GM12878 (cell line): ENCODE data around the gene HESX1. TPM values are rescaled to one million over a fixed set of nuclear protein-coding genes. Genes with fewer than 3 reads are reported as not detected.

Experiments used
- ATAC-seq: fragments of 200-7000 bp; cut with Tn5 transposase; 3 replicates; pipeline ENCODE4 v1.9.1; 2020; ENCODE audit warnings: mild to moderate bottlenecking, moderate library complexity
- BruUV-seq: library from RNA; stranded (reverse); fragments of 400-500 nt; replicated peaks from 2 replicates; lab custom pipeline; 2021; lab: Mats Ljungman, UMichigan
- CTCF ChIA-PET: fragments of 300-600 bp; sonication (Branson Sonifier 250); formaldehyde crosslinking; extraction: SDS; loops from one replicate; lab custom pipeline; 2021; ENCODE audit warnings: inconsistent platforms; lab: Yijun Ruan, JAX
- POLR2A ChIA-PET: fragments of 350-600 bp; formaldehyde crosslinking; extraction: SDS; loops from one replicate; lab custom pipeline; 2021; ENCODE audit warnings: inconsistent platforms; lab: Charles Lee
- RAD21 ChIA-PET: fragments of 300-600 bp; sonication (Branson Sonifier 250); formaldehyde crosslinking; loops from one replicate; lab custom pipeline; 2023; ENCODE audit warnings: antibody characterized with exemption; ENCODE audit not compliant: unreplicated experiment; lab: Charles Lee
- SMC1A ChIA-PET: fragments of 300-600 bp; sonication (Branson Sonifier 250); formaldehyde crosslinking; loops from one replicate; lab custom pipeline; 2023; ENCODE audit not compliant: unreplicated experiment, uncharacterized antibody; lab: Charles Lee
- DNase-seq: peaks from one replicate; pipeline ENCODE4 v3.0.0-alpha.2; 2011; ENCODE audit warnings: low read depth, low spot score
- FAIRE-seq: peaks from 3 replicates; lab custom pipeline; 2011; peaks lifted over from hg19 to GRCh38; lab: Jason Lieb, UNC
- H2AFZ ChIP-seq: 2 replicates; pipeline ENCODE4 v1.6.0; 2011; ENCODE audit warnings: low read depth, low read length, control low read depth; ENCODE audit not compliant: control insufficient read depth
- H3K27ac ChIP-seq: 2 replicates; pipeline ENCODE4 v1.5.1; 2011; ENCODE audit warnings: control low read depth; ENCODE audit not compliant: control insufficient read depth, insufficient read depth
- H3K27me3 ChIP-seq, 2 experiments: replicated peaks in 1 of 2; 2 replicates each; pipeline versions ENCODE4 v1.6.0 to v1.6.1; 2011; ENCODE audit warnings: low read length in 1 of 2; ENCODE audit not compliant: control insufficient read depth in 2 of 2, insufficient read depth in 2 of 2
- H3K36me3 ChIP-seq, 2 experiments: 2 replicates each; pipeline ENCODE4 v1.5.1; 2011; ENCODE audit warnings: low read length in 1 of 2; ENCODE audit not compliant: control insufficient read depth in 2 of 2, insufficient read depth in 2 of 2
- H3K4me1 ChIP-seq: 2 replicates; pipeline ENCODE4 v1.6.1; 2011; ENCODE audit warnings: mild to moderate bottlenecking, low read length, moderate library complexity, mixed read lengths; ENCODE audit not compliant: control insufficient read depth, insufficient read depth
- H3K4me2 ChIP-seq: 2 replicates; pipeline ENCODE4 v1.6.0; 2011; ENCODE audit warnings: control low read depth; ENCODE audit not compliant: control insufficient read depth, insufficient read depth
- H3K4me3 ChIP-seq: fragments of 200-600 bp; sonication (generic); 2 replicates; pipeline ENCODE4 v1.5.1; 2016
- H3K79me2 ChIP-seq: 2 replicates; pipeline ENCODE4 v1.6.0; 2011; ENCODE audit warnings: low read length; ENCODE audit not compliant: control insufficient read depth, insufficient read depth
- H3K9ac ChIP-seq: 2 replicates; pipeline ENCODE4 v1.8.0; 2011; ENCODE audit warnings: low read length, control low read depth, mixed read lengths; ENCODE audit not compliant: control insufficient read depth, insufficient read depth
- H3K9me3 ChIP-seq: replicated peaks from 3 replicates; pipeline ENCODE4 v1.5.1; 2011; ENCODE audit warnings: mild to moderate bottlenecking, low read length; ENCODE audit not compliant: control insufficient read depth, insufficient read depth
- H4K20me1 ChIP-seq: 2 replicates; pipeline ENCODE4 v1.6.0; 2011; ENCODE audit not compliant: control insufficient read depth, insufficient read depth
- ATF7 ChIP-seq: fragments of 450-650 bp; IDR thresholded peaks from 2 replicates; pipeline ENCODE4 v1.6.1; 2016; ENCODE audit warnings: low read depth, mild to moderate bottlenecking
- BMI1 ChIP-seq: fragments of 450-650 bp; IDR thresholded peaks from 2 replicates; pipeline ENCODE4 v1.6.1; 2016; ENCODE audit warnings: mild to moderate bottlenecking, moderate library complexity, borderline replicate concordance
- CREB1 ChIP-seq: IDR thresholded peaks from 2 replicates; pipeline ENCODE4 v1.6.1; 2012; ENCODE audit warnings: low read depth, mild to moderate bottlenecking, inconsistent platforms
- EP300 ChIP-seq, 2 experiments: fragments of 150-350 bp in 1 of 2; IDR thresholded peaks; 2 replicates each; pipeline ENCODE4 v1.6.1; 2011 to 2012; ENCODE audit warnings: low read depth in 2 of 2, low read length in 2 of 2, borderline replicate concordance in 1 of 2, improper control_type of control experiment in 1 of 2, inconsistent platforms in 1 of 2; ENCODE audit not compliant: control insufficient read depth in 1 of 2
- FOXK2 ChIP-seq: fragments of 450-650 bp; IDR thresholded peaks from 2 replicates; pipeline ENCODE4 v1.6.1; 2017; ENCODE audit warnings: mild to moderate bottlenecking, moderate library complexity
- LARP7 ChIP-seq: fragments of 450-650 bp; IDR thresholded peaks from 2 replicates; pipeline ENCODE4 v1.6.1; 2017; ENCODE audit warnings: mild to moderate bottlenecking
- NR2F1 ChIP-seq: fragments of 450-650 bp; conservative IDR thresholded peaks from 2 replicates; pipeline ENCODE4 v1.6.1; 2017; ENCODE audit warnings: mild to moderate bottlenecking
- RELA ChIP-seq: fragments of 450-650 bp; IDR thresholded peaks from 2 replicates; pipeline ENCODE4 v1.8.0; 2014; ENCODE audit warnings: borderline replicate concordance; ENCODE audit not compliant: partially characterized antibody
- SP1 ChIP-seq: IDR thresholded peaks from one replicate; pipeline ENCODE4 v1.6.1; 2011; ENCODE audit warnings: low read depth, low read length
- TAF1 ChIP-seq: IDR thresholded peaks from 2 replicates; pipeline ENCODE4 v1.6.1; 2011; ENCODE audit warnings: mild to moderate bottlenecking, low read depth, low read length, borderline replicate concordance
- ZSCAN29 ChIP-seq: fragments of 450-650 bp; IDR thresholded peaks from 2 replicates; pipeline ENCODE4 v1.6.1; 2017; ENCODE audit warnings: mild to moderate bottlenecking, moderate library complexity
- WGBS: methylation state at CpG from one replicate; pipeline ENCODE4 v1.1.6; 2016; ENCODE audit warnings: low lambda C conversion rate; ENCODE audit not compliant: insufficient replicate concordance, insufficient coverage; ENCODE audit errors: missing lambda C conversion rate; 5-methylcytosine and 5-hydroxymethylcytosine counted together
- in situ Hi-C: fragments of 300-500 bp; cut with MboI; formaldehyde crosslinking; loops from 9 replicates; pipeline ENCODE4 v1.14.3; 2018; ENCODE audit warnings: mixed read lengths
- intact Hi-C: fragments of 100-400 bp; cut with micrococcal nuclease; formaldehyde crosslinking; loops from one replicate; pipeline ENCODE4 v1.14.2; 2022; ENCODE audit not compliant: unreplicated experiment
- polyA plus RNA-seq, 11 experiments: library from polyadenylated mRNA; depleted of rRNA in 4 of 11; unstranded in 6 of 11; stranded (reverse) in 5 of 11; fragments of >200 nt; fragmentation: Nextera tagmentation in 4 of 11; fragmentation: Illumina TruSeq in 1 of 11; extraction: Ambion mirVana in 4 of 11; extraction: Trizol in 1 of 11; gene quantifications; 1 replicate in 1 of 11; 2 replicates in 10 of 11; pipeline versions ENCODE4 v1.2.1 to v1.2.3, GENCODE V29; 2011 to 2016; ENCODE audit warnings: inconsistent platforms in 2 of 11, missing spikeins in 2 of 11, low read depth in 1 of 11
- total RNA-seq, 4 experiments: library from RNA; depleted of rRNA in 3 of 4; stranded (reverse); fragments of >200 nt in 3 of 4; fragmentation: Illumina TruSeq in 1 of 4; extraction: Trizol in 1 of 4; gene quantifications; 2 replicates each; pipeline versions ENCODE4 v1.2.1 to v1.2.3, GENCODE V29; 2013 to 2021
- TF ChIP-seq, protein P1 (sequence below), 3 experiments: IDR thresholded peaks in 2 of 3; conservative IDR thresholded peaks in 1 of 3; 2 replicates each; pipeline ENCODE4 v1.5.1; 2011; ENCODE audit warnings: low read depth in 3 of 3, low read length in 3 of 3, mild to moderate bottlenecking in 3 of 3, control low read depth in 2 of 3, moderate library complexity in 2 of 3, inconsistent platforms in 1 of 3, mixed read lengths in 1 of 3; ENCODE audit not compliant: control insufficient read depth in 2 of 3, insufficient read depth in 1 of 3; ENCODE audit errors: extremely low read depth in 1 of 3
- TF ChIP-seq, protein P2 (sequence below): IDR thresholded peaks from 2 replicates; pipeline ENCODE4 v1.6.1; 2012; ENCODE audit warnings: low read length, inconsistent platforms
- TF ChIP-seq, protein P3 (sequence below): IDR thresholded peaks from 2 replicates; pipeline ENCODE4 v1.6.1; 2011; ENCODE audit warnings: mild to moderate bottlenecking, low read depth, low read length, moderate library complexity; ENCODE audit not compliant: insufficient replicate concordance
- TF ChIP-seq, protein P4 (sequence below): IDR thresholded peaks from 2 replicates; pipeline ENCODE4 v1.6.1; 2012; ENCODE audit warnings: mild to moderate bottlenecking, low read depth, low read length

Gene HESX1
- total and polyA plus RNA-seq, 10 of the 15 experiments (the other 5 are each of a cell fraction or from before 2014, with no cell fraction given) = 2.5 to 5.9 (median 4.3) TPM

DNA sequence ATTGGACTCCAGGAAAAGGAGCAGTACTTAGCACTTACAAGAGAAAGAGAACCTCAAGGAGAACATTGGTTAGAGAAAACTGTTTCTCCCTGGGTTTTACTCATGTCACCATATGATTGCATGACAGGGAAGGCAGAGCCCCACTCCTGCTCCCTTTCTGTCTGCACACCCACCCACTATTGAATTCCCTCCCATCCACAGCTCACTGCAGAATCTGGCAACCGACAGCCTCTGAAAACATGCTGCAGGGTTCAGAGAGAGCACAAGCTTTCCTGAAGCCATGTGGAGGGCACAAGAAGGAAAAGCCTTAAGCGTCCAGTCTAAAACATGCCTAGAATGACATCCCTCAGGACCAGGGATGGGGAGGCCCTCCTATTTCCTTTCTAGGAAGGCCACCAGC is 31.6 kb downstream of the HESX1 start (continued):
- TF ChIP-seq, protein P1, sequence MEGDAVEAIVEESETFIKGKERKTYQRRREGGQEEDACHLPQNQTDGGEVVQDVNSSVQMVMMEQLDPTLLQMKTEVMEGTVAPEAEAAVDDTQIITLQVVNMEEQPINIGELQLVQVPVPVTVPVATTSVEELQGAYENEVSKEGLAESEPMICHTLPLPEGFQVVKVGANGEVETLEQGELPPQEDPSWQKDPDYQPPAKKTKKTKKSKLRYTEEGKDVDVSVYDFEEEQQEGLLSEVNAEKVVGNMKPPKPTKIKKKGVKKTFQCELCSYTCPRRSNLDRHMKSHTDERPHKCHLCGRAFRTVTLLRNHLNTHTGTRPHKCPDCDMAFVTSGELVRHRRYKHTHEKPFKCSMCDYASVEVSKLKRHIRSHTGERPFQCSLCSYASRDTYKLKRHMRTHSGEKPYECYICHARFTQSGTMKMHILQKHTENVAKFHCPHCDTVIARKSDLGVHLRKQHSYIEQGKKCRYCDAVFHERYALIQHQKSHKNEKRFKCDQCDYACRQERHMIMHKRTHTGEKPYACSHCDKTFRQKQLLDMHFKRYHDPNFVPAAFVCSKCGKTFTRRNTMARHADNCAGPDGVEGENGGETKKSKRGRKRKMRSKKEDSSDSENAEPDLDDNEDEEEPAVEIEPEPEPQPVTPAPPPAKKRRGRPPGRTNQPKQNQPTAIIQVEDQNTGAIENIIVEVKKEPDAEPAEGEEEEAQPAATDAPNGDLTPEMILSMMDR (IDR thresholded peaks at IDR 0.05 in 2 of 3, conservative IDR thresholded peaks at IDR 0.05 in 1 of 3; ENCODE audit: control insufficient read depth in 2 of 3, extremely low read depth in 1 of 3, insufficient read depth in 1 of 3, low read depth in 3 of 3, low read length in 3 of 3) = no peak
- no peak for TF ChIP-seq BMI1

DNA sequence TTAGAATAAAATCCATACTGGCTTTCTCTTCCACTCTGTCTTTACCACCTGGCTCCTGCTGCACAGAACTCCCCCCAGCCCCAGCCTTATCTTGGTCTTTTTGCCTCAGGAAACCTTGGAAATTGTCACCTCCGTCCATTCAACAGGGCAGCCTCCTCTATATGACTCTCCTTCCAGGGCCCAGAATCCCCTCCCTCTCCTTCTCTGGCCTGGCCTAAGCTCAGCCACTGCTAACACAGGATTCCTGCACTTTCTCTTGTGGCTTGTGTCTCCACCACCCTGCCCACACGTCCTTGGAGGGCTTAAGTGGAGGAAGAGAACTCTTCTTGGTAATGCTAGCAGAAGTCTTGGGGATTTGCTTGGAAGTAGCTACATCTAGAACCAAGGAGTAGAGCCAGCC is 33.1 kb downstream of the HESX1 start:
- POLR2A ChIA-PET = no interaction called here
- H3K27ac ChIP-seq = no peak overlapping the region
- no peaks in the 10 kb centered on the region for H3K9me3 ChIP-seq
- ATAC-seq (no peak), DNase-seq (no peak), FAIRE-seq (no peak)
- BruUV-seq = no TSS peak
- no peak overlapping the region for H2AFZ ChIP-seq
- no peaks in the 10 kb centered on the region for H3K79me2 ChIP-seq
- no peaks in the 10 kb centered on the region for H3K36me3 ChIP-seq
- no peak overlapping the region for H3K9ac ChIP-seq
- H3K27me3 ChIP-seq = peaks cover 15 to 21% of the 10 kb centered on the region in 2 experiments
- SMC1A ChIA-PET = interaction anchor here (0.7 to 1.5 kb wide), 2 partner anchors 165 to 786 kb away, joined by 3 to 4 read pairs; no protein-coding TSS in a partner anchor
- no peak overlapping the region for H3K4me3 ChIP-seq
- in situ Hi-C loops (no loop called here), intact Hi-C loops (loop anchor here (10.0 kb wide), 1 partner anchor 172 kb away; no protein-coding TSS in a partner anchor)
- RAD21 ChIA-PET = no interaction called here
- 0% methylated on average over 2 of the region's 2 CpGs for WGBS
- 0 out of 2 replicates have a peak, but pooled peaks cover 4% of the 10 kb centered on the region for H3K4me1 ChIP-seq
- H4K20me1 ChIP-seq = no peaks in the 10 kb centered on the region
- no peak overlapping the region for H3K4me2 ChIP-seq
- CTCF ChIA-PET = no interaction called here
- TF ChIP-seq TAF1 = no peak
- TF ChIP-seq ZSCAN29 = no peak
- no peak for TF ChIP-seq SP1
- TF ChIP-seq NR2F1 = no peak
- TF ChIP-seq ATF7 = no peak
- TF ChIP-seq, protein P2, sequence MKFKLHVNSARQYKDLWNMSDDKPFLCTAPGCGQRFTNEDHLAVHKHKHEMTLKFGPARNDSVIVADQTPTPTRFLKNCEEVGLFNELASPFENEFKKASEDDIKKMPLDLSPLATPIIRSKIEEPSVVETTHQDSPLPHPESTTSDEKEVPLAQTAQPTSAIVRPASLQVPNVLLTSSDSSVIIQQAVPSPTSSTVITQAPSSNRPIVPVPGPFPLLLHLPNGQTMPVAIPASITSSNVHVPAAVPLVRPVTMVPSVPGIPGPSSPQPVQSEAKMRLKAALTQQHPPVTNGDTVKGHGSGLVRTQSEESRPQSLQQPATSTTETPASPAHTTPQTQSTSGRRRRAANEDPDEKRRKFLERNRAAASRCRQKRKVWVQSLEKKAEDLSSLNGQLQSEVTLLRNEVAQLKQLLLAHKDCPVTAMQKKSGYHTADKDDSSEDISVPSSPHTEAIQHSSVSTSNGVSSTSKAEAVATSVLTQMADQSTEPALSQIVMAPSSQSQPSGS = no peak
- TF ChIP-seq LARP7 = no peak
- no peak for TF ChIP-seq FOXK2
- no peak for TF ChIP-seq EP300 (IDR thresholded peaks at IDR 0.05; ENCODE audit: borderline replicate concordance in 1 of 2, control insufficient read depth in 1 of 2, low read depth in 2 of 2, low read length in 2 of 2)
- no peak for TF ChIP-seq RELA
- TF ChIP-seq, protein P3, sequence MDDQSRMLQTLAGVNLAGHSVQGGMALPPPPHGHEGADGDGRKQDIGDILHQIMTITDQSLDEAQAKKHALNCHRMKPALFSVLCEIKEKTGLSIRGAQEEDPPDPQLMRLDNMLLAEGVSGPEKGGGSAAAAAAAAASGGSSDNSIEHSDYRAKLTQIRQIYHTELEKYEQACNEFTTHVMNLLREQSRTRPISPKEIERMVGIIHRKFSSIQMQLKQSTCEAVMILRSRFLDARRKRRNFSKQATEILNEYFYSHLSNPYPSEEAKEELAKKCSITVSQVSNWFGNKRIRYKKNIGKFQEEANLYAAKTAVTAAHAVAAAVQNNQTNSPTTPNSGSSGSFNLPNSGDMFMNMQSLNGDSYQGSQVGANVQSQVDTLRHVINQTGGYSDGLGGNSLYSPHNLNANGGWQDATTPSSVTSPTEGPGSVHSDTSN = no peak
- no peak for TF ChIP-seq CREB1
- TF ChIP-seq, protein P4, sequence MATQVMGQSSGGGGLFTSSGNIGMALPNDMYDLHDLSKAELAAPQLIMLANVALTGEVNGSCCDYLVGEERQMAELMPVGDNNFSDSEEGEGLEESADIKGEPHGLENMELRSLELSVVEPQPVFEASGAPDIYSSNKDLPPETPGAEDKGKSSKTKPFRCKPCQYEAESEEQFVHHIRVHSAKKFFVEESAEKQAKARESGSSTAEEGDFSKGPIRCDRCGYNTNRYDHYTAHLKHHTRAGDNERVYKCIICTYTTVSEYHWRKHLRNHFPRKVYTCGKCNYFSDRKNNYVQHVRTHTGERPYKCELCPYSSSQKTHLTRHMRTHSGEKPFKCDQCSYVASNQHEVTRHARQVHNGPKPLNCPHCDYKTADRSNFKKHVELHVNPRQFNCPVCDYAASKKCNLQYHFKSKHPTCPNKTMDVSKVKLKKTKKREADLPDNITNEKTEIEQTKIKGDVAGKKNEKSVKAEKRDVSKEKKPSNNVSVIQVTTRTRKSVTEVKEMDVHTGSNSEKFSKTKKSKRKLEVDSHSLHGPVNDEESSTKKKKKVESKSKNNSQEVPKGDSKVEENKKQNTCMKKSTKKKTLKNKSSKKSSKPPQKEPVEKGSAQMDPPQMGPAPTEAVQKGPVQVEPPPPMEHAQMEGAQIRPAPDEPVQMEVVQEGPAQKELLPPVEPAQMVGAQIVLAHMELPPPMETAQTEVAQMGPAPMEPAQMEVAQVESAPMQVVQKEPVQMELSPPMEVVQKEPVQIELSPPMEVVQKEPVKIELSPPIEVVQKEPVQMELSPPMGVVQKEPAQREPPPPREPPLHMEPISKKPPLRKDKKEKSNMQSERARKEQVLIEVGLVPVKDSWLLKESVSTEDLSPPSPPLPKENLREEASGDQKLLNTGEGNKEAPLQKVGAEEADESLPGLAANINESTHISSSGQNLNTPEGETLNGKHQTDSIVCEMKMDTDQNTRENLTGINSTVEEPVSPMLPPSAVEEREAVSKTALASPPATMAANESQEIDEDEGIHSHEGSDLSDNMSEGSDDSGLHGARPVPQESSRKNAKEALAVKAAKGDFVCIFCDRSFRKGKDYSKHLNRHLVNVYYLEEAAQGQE = no peak
